ENCODE results near the gene CCR5AS.
"Not testable (repeated sequence)": the region's sequence is repeated elsewhere in the genome, so short reads cannot be mapped to it uniquely, and the experiment has no call there.

Gene CCR5AS

DNA sequence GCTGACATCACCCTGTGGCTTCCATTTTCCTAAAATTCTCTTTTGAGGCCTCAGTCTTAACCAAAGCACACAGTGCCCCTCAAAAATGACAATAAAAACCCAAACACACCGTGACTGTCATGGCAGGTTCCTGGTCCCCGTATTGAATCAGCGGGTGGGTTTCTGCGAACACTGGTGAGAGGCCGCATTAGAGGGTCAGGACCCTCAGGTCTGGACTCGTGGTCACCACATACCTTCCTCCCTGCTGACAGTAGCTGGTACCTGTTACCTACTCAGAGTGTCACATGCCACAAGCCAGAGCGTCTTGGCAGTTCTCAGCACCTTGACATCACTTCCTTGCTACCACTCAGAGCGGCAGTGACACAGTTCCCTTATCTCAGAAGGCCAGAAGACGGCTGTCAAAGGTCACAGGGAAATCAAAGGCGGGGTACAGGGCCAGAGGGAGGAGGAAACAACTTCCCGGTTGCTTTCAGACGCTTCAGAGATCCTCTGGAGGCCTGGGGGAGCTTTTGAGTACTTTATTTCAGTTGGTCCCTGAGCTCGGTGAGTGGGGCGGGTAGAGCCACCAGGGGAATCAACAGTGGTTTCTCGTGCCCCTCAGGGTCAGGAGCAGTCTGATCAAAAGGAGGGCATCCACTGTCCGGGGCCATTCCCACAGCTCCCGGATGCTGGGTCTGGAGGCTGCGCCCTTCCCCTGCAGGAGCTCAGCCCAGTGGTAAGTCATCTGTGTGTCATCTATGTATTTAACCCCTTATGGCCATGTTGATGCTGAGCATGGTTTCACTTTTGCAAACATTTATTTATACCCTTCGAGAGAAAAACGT is at the start of gene CCR5AS, which contains the start of gene CCRL2:
CCR5AS (minus strand) TSS at position 279 of the 824 bp plus-strand sequence.
CCRL2 (plus strand) TSS at position 472 of the 824 bp plus-strand sequence. CDS start 821 bp downstream, outside the sequence.
- DNase-seq, result peak; percentile 12

GRCh38 chr3:46456118-46456517 is 49.3 kb upstream of the CCR5AS start:
- DNase-seq, result no peak

DNA sequence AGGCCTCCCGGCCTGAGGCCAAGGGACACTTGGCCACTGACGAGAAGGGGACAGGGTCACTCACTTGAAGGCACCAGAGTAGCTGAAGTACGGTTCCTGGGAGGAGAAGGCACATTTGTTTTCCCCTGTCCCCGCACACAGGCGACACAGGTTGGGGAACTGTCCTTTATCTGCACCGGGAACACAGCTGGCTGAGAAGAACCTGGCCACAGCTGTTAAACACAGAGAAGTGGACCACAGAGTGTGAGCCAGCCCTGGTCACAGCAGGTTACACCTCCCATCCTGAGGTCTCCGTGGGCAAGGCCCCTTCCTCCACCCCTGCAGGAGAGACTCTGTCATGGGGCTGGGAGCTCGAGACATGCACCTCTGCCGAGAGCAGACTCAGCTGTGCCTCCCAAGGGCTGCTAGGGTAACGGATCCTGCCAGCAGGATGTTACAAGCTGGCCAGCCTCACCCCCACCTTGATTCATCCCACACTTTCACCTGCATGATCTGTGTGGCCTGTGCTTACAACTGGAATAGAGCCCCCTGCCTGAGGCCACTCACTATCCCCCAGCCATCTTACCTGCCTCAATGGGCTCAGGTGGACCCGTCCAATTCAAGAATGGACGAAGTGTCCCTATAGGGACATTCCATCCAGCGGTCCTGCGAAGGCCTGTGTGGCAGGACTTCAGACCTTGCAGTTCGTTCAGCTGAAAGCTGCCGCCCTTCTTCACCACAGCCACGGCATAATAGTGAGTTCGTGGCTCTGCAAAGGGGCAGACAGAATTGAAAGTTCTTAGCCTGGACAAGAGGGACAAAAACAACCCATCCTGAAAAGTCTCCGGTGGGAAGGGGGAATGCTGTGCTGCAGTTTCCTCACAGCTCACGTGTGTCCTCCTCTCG is 48.6 kb upstream of the CCR5AS start:
- DNase-seq, result no peak

- no peak for DNase-seq
These were observed 47.7 kb upstream of the CCR5AS start for GRCh38 chr3:46454606-46455005.

DNA sequence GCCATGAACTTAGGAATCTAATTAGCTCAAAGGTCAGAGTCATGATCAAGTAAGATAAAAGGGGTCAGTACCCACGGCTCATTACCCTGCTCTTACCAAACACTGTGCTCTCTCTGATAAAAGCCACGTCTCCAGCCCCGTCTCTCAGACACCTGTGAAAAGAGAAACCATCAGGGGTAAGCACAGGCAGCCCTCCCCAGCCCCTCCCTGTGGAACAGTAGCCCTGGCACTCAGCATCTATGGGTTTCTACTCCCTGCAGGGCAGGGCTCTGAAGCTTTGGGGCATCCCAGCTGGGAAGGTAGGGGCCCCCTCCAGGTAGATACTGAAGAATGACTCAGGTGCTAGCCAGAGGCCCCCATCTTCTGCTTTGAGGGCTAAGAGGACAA is 47.3 kb upstream of the CCR5AS start:
- DNase-seq, result no peak

DNA sequence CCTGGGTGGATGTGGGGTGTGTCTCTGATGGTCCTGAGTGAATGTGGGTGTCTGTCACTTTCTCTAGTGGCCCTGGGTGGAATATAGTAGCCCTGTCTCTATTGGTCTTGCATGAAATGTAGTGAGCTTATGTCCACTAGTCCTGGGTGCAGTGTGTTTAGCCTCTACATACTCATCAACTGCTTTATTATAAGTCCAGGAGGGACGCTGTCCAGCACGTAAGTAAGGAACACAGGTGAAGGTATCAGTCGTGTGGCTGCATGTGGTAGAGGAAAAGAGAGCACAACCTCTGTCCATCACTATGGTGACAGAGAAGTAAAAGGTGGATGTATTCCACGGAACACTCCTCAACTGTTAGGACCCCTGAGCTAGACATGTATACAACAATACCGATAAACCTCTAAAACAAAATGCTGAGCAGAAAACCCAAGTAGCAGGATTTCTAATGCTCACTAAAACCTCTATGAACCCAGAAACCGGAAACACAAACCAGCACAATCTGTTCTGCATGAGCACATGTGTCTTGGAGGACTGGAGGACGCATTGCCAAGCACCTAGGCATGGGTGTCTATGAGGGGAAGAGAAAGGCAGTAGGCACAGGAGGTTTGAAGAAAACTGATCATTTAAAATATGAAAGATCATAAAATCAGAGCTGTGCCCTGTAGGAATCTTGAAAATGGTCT is 46.8 kb upstream of the CCR5AS start:
- DNase-seq, result no peak

DNA sequence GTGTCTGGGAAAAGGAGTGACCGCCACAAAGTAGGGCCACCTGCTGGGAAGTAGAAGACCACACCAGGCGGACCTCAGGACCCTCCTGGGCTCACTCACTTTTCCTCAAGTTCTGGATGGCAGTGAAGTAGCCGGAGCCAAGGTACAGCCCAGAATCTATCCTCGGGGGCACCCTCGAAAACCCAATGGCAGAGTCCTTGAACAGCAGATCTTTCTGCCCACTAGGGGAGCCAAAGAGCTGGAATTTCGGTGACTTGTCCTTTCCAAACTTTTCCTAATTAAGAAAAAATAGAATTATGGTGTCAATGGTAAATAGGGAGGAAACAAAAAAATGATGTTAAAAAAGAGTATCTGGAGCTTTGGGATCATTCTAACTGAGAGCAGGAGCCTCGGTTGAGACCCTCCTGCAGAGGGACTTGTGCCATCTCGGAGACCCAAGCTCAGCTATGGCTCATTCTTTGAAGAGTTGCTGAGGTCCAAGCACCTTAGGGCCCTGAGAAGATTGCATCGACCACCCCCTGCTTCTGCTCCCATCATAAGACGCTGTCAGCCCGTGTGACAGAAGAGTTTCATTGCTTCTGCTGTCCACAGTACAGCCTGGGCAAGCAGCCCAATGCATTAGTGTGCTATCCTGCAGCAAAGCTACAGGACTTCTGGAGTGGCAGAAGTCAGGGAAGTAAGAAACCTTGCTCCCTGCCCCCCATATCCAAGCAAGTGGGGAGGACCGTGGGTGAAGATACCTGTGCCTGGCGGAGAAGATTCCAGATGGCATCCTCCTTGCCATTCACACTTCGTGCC is 43.1 kb upstream of the CCR5AS start:
- no peak for DNase-seq

DNA sequence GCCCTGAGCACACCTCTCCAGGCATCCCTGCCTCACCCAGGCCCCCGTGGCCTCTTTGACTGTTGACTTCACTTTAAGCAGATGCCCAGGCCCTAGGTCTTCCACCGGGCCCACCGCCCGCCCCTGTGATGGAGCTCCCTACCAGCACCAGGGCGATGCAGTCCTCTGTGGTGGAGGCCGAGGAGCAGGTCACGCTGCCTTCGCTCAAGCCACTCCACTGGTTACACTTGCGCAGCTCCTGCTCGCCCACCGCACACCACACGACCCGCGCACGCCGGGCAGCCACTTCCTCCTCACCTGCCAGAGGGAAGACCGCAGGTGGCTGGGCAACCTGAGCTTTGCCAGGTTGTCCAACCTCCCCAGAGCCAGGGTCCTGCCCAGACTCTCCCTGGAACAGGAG is 41.9 kb upstream of the CCR5AS start:
- DNase-seq, result no peak

- DNase-seq, result no peak
These were observed 40.5 kb upstream of the CCR5AS start for GRCh38 chr3:46447228-46447985.

DNA sequence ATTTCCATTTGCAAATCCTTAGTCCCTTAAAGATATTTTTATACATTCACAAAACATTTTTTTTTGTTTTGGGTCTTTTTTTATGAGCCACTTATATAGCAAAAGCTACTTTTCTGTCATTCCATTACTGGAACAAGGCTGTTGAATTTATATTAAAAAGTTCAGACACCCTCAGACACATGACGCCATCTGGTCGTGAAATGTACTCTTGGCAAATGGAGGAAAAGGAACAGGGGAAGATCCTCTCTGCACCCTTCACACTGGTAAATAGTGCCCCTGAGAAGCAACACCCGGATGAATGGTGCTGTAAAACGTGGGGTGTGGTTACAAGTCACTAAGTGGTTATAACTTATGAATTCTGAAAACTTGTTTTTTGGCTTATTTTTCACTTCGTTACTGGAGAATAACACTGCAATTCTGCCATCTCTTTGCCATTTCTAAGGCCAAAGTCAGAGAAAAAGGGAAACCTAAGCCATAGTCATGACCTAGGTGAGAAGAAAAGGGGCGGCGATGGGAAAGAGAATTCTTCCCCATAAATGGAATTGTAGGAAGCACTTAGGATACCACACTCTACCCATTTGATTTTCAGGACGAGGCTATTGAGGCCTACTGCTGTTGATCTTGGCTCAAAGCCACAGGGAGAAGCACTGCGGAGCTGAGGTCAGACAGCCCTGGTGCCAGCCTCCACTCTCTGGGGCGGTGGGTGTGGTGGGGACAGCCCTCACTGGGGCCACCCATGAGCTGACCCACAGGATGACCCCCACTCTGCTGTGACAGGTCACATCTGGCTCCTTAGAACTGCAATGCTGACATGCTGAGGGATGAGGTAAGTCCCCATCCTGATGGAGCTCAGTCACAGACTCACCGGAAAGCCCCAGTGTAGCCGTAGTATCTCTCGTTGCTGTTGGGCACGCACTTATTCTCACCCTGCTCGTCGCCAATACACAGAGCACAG is 36.0 kb upstream of the CCR5AS start:
- DNase-seq, result no peak

- DNase-seq, result peak; percentile 14
These were observed 33.8 kb upstream of the CCR5AS start for GRCh38 chr3:46440531-46441294.

DNA sequence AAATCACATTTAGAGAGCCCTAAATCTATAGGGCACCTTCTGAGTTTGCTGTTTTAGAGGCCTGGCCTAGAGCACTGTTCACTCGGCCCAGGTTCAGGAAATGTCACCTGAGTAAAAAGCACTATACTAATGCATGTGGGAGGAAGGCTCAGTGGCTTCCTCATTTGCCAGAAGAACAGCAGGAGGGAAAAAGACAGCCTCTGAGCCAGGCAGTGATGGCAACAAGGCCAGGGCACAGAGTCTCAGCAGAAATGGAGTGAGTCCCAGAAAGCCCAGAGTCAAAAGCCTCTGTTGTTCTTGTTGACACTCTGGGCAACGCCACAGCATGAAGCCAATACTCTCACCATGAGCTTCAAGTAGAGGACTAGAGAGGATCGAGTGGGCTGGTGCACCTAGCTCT is 32.0 kb upstream of the CCR5AS start:
- no peak for DNase-seq

DNA sequence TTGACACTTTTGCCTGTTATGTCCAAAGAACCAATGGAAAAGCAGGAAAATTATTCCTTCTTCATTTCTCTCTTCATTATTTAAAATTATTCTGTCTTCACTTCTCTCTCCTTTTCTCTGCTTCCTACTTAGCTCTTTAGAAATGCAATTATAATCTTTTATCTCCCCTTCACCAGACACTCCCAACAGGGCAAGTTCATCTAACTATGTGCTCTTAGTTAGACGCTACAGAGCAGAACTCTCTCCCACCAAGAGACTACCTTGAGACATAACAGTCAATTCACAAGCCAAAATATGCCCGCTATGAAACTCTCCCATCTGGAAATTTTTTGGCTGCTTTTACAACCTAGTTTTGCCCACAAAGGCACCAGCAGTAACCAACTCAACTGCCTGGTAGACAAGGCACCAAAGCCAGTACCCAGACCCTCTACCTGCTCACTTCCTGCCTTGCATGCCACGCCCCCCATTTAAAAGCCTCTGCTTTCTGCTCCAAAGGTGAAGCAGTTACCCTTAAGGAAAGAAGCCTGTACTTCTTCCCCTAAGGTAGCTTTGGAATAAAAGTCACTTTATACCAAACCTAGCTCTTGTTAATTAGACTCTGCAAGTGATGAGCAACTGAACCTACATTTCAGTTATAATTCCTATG is 28.3 kb upstream of the CCR5AS start:
- DNase-seq, result no peak

GRCh38 chr3:46433841-46434240 is 27.0 kb upstream of the CCR5AS start:
- DNase-seq, result no peak

DNA sequence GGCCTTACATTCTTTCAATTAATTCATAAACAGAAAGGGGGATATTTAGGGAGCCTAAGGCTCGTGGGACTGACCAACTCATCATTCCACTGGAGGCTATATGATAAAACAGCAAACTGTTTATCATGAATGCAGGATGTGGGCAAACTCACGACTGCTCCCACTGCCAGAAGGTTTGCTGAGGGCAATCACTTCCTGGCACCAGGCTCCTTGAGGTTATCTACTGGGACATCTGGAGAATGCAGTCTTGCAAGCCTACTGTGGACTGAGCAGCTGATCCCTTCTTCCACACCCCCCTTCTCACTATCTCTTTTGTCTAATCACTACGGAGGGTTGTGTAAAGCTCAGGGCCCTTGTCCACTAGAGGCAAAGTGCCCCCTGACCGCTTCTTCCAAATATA is 26.3 kb upstream of the CCR5AS start:
- DNase-seq, result not testable (repeated sequence)

- DNase-seq, result not testable (repeated sequence)
These were observed 25.0 kb upstream of the CCR5AS start for GRCh38 chr3:46431905-46432304.

DNA sequence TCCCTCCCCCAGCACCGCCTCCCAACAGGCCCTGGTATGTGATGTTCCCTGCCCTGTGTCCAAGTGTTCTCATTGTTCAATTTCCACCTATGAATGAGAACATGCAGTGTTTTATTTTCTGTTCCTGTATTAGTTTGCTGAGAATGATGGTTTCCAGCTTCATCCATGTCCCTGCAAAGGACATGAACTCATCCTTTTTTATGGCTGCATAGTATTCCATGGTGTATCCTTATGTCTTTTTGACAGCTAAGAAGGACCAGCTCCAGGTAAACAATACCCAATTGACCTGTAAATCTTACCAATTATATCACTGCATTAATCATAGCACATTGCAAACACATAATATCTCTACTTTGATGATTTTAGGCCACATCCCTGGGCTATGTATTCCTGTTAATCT is 24.0 kb upstream of the CCR5AS start:
- not testable (repeated sequence) for DNase-seq

GRCh38 chr3:46429671-46430070 is 22.8 kb upstream of the CCR5AS start:
- no peak for DNase-seq

GRCh38 chr3:46429250-46429649 is 22.4 kb upstream of the CCR5AS start:
- DNase-seq, result no peak

All from activated effector memory CD4-positive, alpha-beta T cell treated with Interleukin-2 at 50 U/mL for 16 hours (primary cell).